Iris pigment epithelial cell (primary cell): ENCODE measurements around the gene FRMPD1.

Experiments
- DNase-seq: peaks from one replicate; pipeline ENCODE4 v3.0.0-alpha.2; 2011; ENCODE audit warnings: low read depth

Gene FRMPD1

DNA sequence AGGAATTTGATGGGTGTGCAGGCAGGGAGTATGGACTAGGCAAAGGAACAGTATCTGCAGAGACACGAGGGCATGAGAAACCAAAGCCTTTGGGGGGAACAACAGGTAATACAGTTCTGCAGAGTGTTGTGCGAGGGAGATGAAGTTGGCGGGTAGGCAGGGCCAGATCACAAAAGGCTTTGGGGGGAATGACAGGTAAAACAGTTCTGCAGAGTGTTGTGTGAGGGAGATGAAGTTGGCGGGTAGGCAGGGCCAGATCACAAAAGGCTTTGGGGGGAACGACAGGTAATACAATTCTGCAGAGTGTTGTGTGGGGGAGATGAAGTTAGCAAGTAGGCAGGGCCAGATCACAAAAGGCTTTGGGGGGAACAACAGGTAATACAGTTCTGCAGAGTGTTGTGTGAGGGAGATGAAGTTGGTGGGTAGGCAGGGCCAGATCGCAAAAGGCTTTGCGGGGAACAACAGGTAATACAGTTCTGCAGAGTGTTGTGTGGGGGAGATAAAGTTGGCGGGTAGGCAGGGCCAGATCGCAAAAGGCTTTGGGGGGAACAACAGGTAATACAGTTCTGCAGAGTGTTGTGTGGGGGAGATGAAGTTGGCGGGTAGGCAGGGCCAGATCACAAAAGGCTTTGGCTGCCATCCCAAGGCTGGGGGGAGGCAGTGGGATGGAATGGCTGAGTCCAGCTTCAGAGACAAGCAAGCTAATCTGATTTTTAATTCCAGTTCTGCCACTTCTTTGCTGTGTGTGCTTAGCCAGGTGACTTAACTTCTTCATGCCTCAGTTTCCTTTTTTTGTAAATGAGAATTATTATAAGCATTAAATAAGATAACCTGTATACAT is 33.0 kb downstream of the FRMPD1 start:
- no peak for DNase-seq

DNA sequence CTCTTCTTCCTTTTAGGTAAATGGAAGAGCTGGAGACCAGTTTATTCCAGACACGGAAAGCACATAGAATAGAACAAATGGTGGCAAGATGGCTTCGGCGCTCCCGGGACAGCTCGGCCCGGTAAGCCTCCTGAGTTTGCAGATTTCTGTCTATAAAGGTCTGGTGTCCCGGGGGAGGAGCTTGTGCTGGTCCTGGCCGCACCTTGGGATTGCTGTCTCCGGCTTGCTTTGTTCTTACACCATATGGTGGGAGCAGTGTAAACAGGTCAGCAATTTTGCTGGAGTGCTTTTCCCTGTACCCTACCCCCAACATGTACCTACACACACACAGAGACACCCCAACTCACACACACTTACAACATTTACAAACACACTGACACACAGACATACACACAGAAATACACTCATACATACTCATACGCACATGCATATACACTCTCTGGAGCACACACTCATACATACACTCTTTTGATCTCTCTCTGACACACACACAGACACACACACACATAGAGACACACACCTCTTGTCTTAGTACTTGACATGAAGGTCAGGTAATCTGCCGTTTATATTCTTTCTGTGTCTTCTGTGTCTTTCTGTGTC is 42.0 kb downstream of the FRMPD1 start:
- DNase-seq = no peak

DNA sequence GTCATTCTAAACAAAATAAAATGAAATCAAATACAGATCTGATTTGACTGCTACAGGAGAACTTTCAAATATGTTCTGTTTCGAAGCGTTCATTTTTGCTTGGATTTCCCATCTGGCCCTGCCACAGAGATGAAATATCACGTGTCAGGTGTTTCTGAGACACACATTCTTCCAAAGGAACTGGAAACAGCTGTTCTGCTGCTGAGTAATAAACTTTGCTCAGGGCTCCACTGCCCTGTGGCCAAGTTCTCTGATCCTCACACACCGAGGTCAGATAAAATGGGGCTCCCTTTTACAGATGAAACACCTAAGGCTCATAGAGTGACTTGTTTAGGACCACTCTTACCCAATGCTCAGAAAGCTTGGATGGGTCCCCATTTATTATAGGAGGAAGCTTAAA is 42.5 kb downstream of the FRMPD1 start:
- peak; percentile 5 for DNase-seq

DNA sequence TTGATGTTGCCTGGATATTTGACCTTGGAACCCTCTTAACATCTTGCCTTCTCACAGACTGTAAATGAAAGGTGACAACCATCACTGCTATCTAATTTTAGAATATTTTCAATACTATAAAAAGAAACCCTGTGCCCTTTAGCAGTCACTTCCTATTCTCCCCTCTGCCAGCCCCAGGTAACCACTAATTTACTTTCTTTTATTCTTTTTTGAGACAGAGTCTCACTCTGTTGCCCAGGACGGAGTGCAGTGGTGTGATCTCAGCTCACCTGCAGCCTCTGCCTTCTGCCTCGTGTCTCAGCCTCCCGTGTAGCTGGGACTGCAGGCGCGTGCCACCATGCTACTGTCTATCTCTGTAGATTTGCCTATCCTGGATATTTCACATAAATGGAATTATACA is 43.6 kb downstream of the FRMPD1 start:
- DNase-seq = no peak

DNA sequence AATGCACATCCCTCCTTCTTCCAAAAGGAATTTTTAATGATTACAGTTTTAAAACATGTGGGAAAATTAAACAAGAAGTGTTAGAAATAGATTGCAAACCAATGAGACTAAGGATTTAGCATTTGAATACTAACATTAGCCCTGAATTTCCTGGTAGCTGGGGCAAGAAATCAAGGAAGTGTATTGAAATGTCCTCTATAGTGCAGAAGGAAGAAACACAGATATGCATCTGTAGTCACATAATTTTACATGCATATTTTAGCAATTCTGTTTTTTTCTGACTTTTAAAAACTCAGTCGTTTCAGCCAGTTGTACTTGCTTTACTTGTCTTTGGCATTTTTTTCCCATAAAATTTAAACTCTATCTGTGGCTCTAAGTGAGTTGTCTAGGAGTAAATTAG is 45.8 kb downstream of the FRMPD1 start:
- no peak for DNase-seq

DNA sequence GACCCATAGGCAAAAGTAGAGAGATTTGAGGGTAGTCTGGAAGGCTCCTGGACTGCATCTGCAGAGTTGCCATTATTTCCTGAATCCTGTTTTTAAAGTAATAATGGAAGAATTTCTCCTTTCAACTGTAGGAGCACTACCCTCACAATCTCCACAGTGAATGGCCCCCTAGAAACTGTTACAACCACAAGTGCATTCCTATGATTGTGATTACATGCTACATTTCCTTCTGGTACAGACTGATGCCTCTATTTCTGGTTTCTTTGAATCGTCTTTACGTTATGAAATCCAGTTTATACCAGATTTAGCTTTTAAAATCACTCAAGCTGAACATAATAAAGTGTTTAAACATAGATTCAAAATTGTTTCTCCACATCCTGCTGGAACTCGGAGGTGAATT is 49.4 kb downstream of the FRMPD1 start:
- no peak for DNase-seq

DNA sequence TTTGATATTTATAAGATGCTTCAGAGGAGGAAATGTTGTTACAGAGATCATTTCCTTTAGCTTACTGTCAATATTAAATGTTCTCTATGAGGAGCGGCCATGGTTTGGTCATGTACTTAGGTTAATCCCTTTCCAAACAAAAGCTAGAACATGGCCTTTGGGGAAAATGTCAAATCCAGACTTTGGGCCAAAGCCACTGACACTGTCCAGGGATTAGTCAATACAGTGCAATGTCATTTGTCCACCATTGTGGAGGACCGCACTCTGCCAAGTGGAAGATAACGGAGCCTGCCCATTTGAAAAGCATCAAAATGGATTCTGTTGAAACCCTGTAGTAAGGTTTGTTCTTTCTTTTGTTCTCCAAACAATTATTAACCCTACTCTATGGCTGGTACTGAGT is 50.1 kb downstream of the FRMPD1 start:
- DNase-seq = no peak

DNA sequence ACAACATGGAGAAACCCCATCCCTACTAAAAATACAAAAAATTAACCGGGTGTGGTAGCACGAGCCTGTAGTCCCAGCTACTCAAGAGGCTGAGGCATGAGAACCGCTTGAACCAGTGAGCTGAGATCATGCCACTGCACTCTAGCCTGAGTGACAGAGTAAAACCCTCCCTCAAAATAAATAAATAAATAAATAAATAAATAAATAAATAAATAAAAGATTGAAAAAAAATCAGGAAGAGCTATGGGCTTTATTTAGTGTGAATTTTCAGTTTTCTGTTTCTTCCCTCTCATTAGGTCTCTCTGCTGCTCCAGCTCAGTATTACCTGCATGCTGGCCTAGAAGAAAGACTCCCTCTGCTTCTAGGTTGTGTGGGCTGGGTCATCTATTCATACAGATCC is 55.0 kb downstream of the FRMPD1 start:
- no peak for DNase-seq

DNA sequence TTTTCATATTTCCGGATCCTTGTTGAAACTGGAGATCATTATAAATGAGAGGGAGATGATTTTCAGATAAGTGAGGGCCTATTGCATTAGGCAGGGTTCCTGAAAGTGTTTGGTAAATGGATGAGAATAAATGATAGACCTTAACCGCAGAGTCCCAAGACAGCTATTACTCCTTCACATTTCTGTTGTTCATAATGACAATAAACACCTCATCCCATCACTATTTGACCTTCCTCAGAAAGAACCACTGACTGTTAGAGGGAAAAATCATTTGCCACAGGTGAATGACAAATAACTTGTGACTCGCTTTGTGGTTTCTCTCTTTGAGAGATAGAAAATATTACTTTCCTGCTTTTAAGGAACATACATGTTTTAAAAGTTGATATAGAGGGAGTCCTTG is 55.5 kb downstream of the FRMPD1 start:
- peak; percentile 16 for DNase-seq

DNA sequence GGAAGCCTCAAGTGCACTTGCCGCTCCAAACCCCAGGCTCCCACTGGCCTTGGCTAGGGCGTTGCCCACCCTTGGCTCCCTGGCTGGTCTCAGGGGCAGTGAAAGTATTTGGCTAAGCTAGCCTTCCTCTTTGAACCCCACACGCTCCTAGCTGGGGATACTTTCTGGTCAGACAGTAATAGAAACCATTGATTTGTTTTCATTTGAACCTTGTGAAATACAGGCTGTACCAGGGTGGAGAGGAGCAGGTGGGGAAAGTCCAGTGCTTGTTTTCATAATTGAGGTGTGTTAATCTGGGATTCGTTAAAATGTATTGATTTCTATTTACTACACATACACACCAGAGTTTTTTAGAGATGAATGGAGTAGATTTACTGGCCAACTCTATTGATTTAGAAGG is 57.0 kb downstream of the FRMPD1 start:
- DNase-seq = no peak

DNA sequence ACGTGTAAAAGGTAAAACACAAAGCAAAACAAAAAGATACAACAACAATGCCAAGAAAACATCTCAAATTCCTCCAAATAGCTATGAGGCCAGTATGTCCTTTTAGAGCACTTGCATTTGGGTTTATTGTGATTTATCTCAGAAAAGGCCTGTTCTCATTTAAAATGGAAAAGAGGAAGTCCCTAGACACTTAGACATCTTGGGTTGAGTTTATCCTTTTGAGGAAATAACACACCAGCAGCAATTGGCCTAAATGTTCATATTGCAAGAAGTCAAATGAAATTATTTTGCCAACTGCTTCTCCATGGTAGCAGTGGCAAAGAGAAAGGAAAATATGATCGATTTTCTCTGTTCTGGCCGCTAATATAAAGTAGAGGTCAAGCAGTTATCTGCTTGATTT is 59.3 kb downstream of the FRMPD1 start:
- DNase-seq = no peak

DNA sequence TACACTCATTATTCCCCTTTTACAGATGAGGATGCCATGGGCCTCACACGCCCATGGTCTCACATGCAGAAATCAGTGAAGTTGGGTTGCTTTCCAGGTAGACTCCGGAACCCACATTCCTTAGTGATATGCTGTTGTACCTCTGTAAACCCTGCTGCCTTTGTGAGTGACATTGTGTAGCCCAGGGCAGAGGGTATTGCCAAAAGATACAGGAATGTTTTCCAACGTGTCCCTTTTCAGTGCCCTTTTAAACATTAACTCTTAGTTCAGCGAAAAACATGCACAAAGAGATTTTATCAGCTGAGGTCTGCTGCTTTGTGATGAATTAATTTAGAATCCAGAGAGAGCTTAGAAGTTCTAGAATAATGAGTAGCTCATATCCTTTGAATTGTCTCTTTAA is 64.5 kb downstream of the FRMPD1 start:
- DNase-seq = no peak

DNA sequence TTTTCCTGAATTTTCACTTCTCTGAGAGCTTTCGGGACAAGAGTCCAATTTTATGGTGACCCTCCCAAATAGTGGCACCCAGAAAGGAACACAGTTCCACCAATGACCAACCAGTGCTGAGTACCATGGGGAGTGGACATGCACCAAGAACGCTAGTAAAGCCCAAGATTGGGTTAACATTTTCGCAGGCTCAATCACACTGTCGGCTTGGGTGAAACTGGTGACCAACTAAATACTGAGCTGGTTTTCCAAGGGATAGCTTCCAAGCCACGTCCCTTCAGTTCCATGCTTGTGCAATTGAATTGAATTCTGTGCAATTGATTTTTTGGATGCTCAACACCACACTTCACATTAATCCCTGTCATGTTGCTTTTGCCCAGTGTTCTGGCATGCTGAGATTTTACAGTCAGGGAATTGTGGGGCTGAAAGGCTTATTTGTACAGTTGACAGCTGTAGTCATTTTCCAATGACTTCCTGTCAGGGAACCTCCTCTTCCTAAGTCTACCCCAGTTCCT is 65.3 kb downstream of the FRMPD1 start:
- DNase-seq = no peak

DNA sequence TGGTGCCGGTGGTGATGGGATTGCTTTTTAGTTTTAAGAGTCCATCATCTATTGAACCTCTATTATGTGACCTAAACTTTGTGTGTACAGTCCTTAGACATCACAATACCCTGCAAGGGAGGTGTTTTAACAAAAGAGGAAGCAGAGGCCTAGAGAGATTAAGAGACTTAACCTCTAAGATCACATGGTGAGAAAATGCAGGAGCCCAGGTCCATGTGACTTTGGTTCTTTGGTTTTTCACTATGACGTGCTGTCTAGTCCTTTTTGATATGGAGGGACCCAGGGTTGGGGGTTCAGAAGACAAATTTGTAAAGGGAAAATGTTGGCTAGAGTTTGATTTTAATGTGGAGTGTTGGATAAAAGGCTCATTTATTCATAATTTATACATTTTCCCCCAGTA is 68.8 kb downstream of the FRMPD1 start:
- DNase-seq = no peak

DNA sequence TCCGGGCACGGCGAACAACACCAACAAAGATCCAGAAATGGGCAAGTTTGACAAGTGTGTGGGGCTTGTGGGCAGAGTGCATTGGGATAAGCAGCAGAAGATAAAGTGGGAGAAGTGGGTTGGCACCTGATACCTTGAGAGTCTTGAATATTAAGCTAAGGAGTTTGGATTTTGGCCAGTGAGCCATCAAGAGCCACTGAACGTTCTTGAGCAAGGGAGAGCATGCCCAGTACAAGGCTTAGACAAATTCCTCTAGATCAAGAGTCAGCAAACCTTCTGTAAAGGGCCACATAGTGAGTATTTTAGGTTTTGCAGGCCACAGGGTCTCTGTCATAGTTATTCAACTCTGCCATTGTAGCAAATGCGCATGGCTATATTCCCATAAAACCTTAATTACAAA is 76.3 kb downstream of the FRMPD1 start:
- no peak for DNase-seq

DNA sequence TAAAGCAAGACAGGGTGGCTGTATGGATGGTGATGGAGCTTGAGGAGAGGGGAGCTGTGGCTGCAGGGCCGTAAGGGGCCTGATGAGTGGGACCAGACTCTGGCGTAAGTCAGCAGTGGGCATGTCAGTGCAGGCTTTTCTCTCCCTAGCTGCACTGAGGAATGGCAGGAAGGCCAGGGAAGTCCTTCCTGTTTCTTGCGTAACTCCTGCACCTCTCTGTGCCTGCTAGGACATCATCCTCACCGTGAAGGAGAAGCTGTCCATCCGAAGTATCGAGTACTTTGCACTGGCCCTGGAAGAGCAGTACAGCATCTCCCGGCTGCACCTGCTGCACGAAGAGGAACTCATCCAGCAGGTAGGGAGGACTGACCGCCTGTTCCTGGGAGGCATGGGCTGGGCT is 78.7 kb downstream of the FRMPD1 start:
- DNase-seq = no peak

DNA sequence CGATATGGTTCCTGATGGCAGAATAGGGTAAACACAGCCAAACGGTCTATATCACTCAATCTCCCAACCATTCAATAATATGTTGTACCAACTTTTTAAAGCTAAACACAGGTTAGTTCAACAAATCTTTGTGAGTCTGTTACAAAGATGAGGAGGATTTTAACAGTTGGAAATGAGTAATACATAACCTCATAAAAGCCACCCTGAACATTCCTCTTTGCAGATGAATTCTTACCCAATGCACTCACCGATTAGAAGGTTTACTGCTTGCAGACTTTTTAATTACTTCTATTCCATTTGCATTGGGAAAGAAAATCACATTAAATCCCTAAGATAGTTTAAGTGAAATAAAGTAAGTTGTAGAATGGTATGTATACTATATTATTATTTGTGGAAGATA is 79.5 kb downstream of the FRMPD1 start:
- peak; percentile 14 for DNase-seq

DNA sequence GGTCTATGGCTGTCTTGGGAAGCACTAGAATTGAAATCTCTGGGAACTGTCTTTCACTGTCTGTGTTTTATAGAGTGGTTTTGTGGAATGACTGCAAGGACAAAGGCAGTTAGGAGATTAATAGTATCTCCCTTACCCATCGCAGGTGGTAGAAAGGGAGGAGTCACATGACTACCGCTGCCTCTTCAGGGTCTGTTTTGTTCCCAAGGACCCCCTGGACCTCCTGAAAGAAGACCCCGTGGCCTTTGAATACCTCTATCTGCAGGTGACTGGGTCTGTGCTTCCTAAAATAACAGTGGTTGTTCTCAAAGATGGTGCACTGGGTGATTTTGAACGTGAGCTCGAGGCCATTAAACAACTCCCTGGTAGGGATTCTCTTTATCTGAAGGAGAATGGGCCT is 80.1 kb downstream of the FRMPD1 start:
- DNase-seq = no peak

DNA sequence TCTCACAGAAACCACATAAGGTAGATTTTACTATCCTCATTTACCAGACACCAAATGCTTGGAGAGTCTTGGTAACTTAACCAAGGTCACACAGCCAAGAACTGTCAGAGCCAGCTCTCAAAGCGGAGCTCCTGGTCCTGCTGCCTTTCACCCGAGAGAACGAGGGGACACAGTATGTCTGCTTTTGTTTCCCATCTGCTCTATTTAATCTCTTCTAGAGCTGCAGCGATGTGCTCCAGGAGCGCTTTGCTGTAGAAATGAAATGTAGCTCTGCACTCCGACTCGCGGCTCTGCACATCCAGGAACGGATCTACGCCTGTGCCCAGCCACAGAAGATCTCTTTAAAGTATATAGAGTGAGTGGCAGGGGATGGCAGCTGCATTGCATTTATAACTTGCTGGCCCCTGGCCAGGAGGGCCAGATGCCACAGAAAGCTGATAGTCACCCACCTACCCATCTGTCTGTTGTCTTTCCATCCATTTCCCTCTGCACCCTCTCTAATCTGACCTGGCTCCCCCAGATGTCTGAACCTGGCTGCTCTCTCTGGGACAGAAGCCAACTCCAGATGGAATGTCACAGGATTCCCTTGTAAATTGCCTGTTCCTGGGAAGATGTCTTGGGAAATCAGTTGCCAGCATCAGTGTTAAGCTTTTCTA is 81.5 kb downstream of the FRMPD1 start:
- no peak for DNase-seq

DNA sequence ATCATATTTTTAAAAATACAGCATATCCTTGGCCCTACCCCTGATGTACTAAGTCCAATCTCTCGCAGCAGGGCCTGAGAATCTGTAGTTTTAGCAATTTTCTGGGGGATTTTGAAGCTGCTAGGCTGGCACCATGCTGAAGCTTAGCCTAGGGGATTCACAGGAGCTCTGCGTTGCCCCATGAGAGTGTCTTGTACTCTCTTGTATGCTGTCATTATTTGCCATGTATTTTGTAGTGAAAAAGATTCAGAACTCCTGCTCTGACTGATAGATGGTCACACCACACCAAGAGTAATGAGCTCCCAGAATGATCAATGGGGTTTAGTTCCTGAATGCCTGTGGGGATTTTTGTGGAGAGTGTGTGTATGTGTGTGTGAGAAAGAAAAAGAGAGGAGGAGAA is 82.2 kb downstream of the FRMPD1 start:
- DNase-seq = no peak

DNA sequence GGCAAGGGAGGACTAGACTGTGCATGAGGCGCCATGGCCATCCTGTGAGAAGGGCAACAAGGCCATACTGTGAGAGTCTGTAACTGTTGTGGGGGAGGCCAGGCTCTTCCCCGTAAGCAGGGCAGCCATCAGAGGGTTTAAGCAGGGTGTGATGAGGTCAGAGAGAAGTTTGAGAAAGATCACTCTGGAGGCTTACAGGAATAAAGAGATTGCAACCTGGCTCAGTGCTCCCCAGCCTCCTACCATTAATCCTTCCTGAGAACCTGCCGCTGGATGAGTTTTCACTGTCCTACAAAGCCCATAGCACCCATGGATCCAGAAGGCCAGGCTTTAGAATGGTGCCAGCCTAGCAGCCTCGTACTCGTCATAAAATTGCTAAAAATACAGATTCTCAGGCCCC is 88.5 kb downstream of the FRMPD1 start:
- no peak for DNase-seq

DNA sequence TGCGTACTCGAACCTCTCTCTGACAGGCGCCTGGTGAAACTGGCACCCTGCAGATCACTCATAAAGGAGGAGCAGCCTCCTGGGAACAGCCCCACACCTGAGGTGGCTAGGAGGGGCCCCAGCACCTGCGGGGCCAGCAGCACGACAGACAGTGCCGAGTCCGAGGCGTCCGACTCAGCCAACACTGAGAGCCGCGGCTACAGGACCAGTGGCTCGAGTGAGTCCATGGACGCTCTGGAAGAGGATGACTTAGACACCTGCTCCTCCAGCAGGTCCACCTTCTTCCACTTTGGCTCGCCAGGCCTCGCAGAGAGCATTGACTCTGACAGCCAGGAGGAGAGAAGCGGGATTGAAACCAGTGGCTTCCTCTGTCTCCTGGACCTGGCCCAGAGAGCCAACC is 89.4 kb downstream of the FRMPD1 start:
- no peak for DNase-seq

DNA sequence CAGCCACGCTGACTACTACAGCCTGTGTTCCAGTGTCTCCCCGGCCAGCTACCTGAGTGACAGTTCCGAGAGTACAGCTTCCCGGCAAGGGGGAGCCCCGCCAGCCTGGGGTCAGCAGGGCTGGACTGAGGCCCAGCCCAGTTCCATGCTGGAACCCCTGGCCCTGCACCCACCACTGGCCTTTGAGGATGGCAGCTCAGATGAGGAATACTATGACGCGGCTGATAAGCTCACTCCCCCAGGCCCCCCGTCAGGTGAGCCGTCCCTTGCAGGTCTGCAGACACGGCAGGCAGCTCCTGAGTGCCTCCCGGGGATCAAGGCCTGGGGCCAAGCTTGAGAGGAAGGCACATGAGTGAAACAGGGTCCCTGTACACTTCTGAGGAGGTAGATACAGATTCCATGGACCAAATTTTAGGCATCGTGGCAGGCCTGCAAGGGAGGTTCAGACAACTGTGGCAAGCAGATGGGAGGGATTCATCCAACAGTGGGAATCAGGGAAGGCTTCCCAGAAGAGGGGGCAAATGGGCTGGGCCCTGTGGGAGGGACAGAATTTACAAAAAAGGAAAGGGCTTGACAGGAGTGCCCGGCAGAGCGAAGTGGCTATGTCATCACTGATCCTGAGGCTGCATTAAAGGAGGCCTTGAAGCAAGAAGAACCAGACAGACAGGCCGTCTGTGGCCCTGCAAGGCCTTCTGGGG is 90.0 kb downstream of the FRMPD1 start:
- DNase-seq = no peak
